GOT3 (cell line): ENCODE data around the gene PPP1CA.
A peak's percentile ranks its signal among the peaks of the same experiment; 100 is the strongest.

ENCODE experiments used
- DNase-seq: peaks from one replicate; lab custom pipeline; 2025; ENCODE audit warnings: mixed read lengths; lab: John Stamatoyannopoulos, UW

Gene PPP1CA

GRCh38 chr11:67369275-67369674, 32.4 kb downstream of the PPP1CA start:
- no peak for DNase-seq

- no peak for DNase-seq
Observed at GRCh38 chr11:67368621-67369020, 33.0 kb downstream of the PPP1CA start.

- no peak for DNase-seq
Observed at GRCh38 chr11:67367761-67368227, 33.9 kb downstream of the PPP1CA start.

GRCh38 chr11:67366961-67367760, 34.5 kb downstream of the PPP1CA start:
- DNase-seq = no peak

- DNase-seq = no peak
Observed at GRCh38 chr11:67366546-67366945, 35.1 kb downstream of the PPP1CA start.

- no peak for DNase-seq
Observed at GRCh38 chr11:67365736-67366444, 35.8 kb downstream of the PPP1CA start.

GRCh38 chr11:67364783-67365722, 36.6 kb downstream of the PPP1CA start:
- no peak for DNase-seq

- no peak for DNase-seq
Observed at GRCh38 chr11:67364169-67364568, 37.5 kb downstream of the PPP1CA start.

- DNase-seq = no peak
Observed at GRCh38 chr11:67357831-67358670, 43.6 kb downstream of the PPP1CA start.

GRCh38 chr11:67356864-67357561, 44.6 kb downstream of the PPP1CA start:
- peak; percentile 45 for DNase-seq

GRCh38 chr11:67356387-67356863, 45.2 kb downstream of the PPP1CA start:
- no peak for DNase-seq

GRCh38 chr11:67355794-67356386, 45.8 kb downstream of the PPP1CA start:
- no peak for DNase-seq

- no peak for DNase-seq
Observed at GRCh38 chr11:67355023-67355793, 46.5 kb downstream of the PPP1CA start.

GRCh38 chr11:67354075-67355022, 47.3 kb downstream of the PPP1CA start:
- peak; percentile 72 for DNase-seq

GRCh38 chr11:67353317-67354074, 48.2 kb downstream of the PPP1CA start, which contains the start of gene POLD4:
POLD4 (minus strand) TSS chr11:67353546; CDS start chr11:67353399, 147 bp downstream.
- DNase-seq = peak; percentile 81

- DNase-seq = no peak
Observed at GRCh38 chr11:67352546-67353316, 48.9 kb downstream of the PPP1CA start.
